Right lobe of liver (tissue), 4 donors: ENCODE data around the gene HPS1.

ENCODE experiments used
- CTCF ChIP-seq, 4 donors: fragments of 200-600 bp in 3 of 4; fragments of 450-650 bp in 1 of 4; IDR thresholded peaks; one replicate each; pipeline versions ENCODE4 v1.5.1 to v1.8.0; 2016 to 2022; ENCODE audit warnings: antibody characterized with exemption in 4 of 4, mild to moderate bottlenecking in 2 of 4
- POLR2A ChIP-seq: fragments of 450-650 bp; IDR thresholded peaks from one replicate; pipeline ENCODE4 v1.6.1; 2017; ENCODE audit warnings: antibody characterized with exemption, mild to moderate bottlenecking
- donor health status: DM: no; HTN: no; CAD: no.
- donor health status: DM: no; HTN: no; CAD: no.
- donor health status: DM: no; HTN: yes; CAD: no.

DNA sequence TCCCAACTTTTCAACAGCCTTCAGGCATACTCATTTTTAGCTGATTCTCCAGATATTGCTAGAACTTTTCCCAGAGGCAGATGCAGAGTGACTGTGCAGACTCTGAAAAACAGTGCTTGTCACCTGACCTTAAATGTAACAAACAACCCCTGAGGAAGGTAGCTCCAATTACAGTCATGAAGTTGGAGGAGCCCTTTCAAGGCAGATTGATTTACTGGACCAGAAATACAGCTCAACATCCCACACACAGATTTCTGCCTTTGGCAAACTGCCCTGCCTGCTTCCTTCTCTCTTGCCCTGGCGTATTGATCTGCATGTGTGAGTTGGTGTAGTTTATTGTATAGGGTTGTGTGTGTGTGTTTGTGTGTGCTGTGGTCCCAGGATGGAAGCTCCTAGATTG lies 70.2 kb downstream of the HPS1 start:
- TF ChIP-seq CTCF (IDR thresholded peaks at IDR 0.05) = no peak
- TF ChIP-seq POLR2A = no peak
